AG04449 (cell line): ENCODE data around the gene MINDY3.
A peak's percentile ranks its signal among the peaks of the same experiment; 100 is the strongest.

Source experiments
- CTCF ChIA-PET: fragments of 350-600 bp; formaldehyde crosslinking; extraction: SDS; loops from one replicate; lab custom pipeline; 2021; ENCODE audit warnings: antibody characterized with exemption; lab: Yijun Ruan, JAX
- POLR2A ChIA-PET: fragments of 400-600, 350-600 bp; formaldehyde crosslinking; extraction: SDS; loops from one replicate; lab custom pipeline; 2020; ENCODE audit warnings: antibody characterized with exemption, inconsistent platforms; lab: Yijun Ruan, JAX
- DNase-seq: peaks from one replicate; pipeline ENCODE4 v3.0.0-alpha.2; 2010; ENCODE audit warnings: low read depth, low spot score
- H3K4me3 ChIP-seq: 2 replicates; pipeline ENCODE4 v1.5.1; 2011; ENCODE audit warnings: low read depth, mild to moderate bottlenecking, control low read depth, low read length
- TF ChIP-seq, protein P1 (sequence below): IDR thresholded peaks from one replicate; pipeline ENCODE4 v1.5.1; 2011; ENCODE audit warnings: mild to moderate bottlenecking, moderate library complexity, low read length, control low read depth, inconsistent platforms; ENCODE audit not compliant: insufficient read depth; ENCODE audit errors: missing control alignments

The MINDY3 gene

DNA sequence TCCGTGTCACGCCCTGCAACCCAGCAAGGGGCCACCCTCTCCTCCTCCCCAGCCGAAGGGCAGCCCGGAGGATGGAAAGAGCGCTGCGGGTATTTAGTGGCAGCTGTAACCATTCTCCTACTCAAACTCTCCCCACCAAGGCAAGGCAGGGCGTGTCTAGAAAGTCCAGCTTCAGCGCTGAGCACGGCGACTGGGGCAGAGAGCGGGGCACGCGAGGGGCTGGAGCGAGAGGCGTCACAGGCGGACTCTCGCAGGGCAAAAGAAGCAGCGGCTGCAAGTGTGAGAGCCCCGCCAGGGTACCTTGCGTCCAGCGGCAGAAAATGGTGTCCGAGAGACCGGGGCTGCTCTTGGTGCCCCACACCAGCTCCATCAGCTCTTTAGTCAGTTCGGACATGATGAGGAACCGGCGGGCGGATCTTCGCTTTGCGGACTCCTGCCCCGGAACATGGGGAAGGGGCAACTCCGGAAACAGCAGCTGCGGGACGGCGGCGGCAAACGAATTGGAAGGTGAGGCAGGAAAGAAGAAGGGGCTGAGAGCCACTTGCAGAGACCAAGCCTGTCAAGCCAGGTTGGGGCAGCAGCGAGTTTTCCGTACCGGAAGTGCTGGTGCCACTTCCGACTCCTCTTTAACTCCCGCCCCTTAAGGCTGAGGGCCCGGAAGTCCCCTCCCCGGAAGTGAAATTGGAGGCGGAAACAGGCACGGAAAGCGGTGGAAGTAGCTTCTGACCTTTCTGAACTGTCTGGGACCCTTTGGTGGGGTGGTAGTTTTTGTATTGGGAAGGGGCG is at the start of gene MINDY3:
TSS of gene MINDY3 (minus strand) at position 602 of the 786 bp plus-strand sequence. CDS start at position 394, 208 bp downstream.
- TF ChIP-seq, protein P1, sequence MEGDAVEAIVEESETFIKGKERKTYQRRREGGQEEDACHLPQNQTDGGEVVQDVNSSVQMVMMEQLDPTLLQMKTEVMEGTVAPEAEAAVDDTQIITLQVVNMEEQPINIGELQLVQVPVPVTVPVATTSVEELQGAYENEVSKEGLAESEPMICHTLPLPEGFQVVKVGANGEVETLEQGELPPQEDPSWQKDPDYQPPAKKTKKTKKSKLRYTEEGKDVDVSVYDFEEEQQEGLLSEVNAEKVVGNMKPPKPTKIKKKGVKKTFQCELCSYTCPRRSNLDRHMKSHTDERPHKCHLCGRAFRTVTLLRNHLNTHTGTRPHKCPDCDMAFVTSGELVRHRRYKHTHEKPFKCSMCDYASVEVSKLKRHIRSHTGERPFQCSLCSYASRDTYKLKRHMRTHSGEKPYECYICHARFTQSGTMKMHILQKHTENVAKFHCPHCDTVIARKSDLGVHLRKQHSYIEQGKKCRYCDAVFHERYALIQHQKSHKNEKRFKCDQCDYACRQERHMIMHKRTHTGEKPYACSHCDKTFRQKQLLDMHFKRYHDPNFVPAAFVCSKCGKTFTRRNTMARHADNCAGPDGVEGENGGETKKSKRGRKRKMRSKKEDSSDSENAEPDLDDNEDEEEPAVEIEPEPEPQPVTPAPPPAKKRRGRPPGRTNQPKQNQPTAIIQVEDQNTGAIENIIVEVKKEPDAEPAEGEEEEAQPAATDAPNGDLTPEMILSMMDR = no peak
- peak; percentile 5 for DNase-seq
- H3K4me3 ChIP-seq = peak within 1 kb of the TSS; percentile 83
- POLR2A ChIA-PET = no interaction called here
- CTCF ChIA-PET = interaction anchor here (0.9 kb wide), 2 partner anchors 19 to 44 kb away, joined by 4 to 5 read pairs; no protein-coding TSS in a partner anchor

GRCh38 chr10:15901889-15902288 is 41.6 kb upstream of the MINDY3 start:
- POLR2A ChIA-PET = no interaction called here

GRCh38 chr10:15898046-15898445 is 37.7 kb upstream of the MINDY3 start:
- no peak overlapping the region for H3K4me3 ChIP-seq
- ChIA-PET POLR2A (no interaction called here), CTCF (no interaction called here)
- DNase-seq = no peak
- TF ChIP-seq, protein P1 = no peak

More at GRCh38 chr10:15901889-15902288, 41.6 kb upstream of the MINDY3 start:
- CTCF ChIA-PET = interaction anchor here (0.7 to 3.7 kb wide), 29 partner anchors 9 to 915 kb away, joined by 3 to 34 read pairs (median 4); partner anchors contain the start of genes PTER and RSU1
- H3K4me3 ChIP-seq = no peak overlapping the region
- TF ChIP-seq, protein P1 = no peak
- no peak for DNase-seq

- TF ChIP-seq, protein P1 = no peak
- DNase-seq = no peak
- no peak overlapping the region for H3K4me3 ChIP-seq
- ChIA-PET POLR2A (no interaction called here), CTCF (interaction anchor here (1.2 kb wide), 1 partner anchor 879 kb away, joined by 3 read pairs; no protein-coding TSS in a partner anchor)
These were observed 37.0 kb upstream of the MINDY3 start for GRCh38 chr10:15897287-15897686.

- TF ChIP-seq, protein P1 = no peak
- ChIA-PET POLR2A (no interaction called here), CTCF (interaction anchor here (1.2 kb wide), 1 partner anchor 880 kb away, joined by 3 read pairs; no protein-coding TSS in a partner anchor)
- no peak overlapping the region for H3K4me3 ChIP-seq
- DNase-seq = no peak
These were observed 36.3 kb upstream of the MINDY3 start for GRCh38 chr10:15896654-15897053.

DNA sequence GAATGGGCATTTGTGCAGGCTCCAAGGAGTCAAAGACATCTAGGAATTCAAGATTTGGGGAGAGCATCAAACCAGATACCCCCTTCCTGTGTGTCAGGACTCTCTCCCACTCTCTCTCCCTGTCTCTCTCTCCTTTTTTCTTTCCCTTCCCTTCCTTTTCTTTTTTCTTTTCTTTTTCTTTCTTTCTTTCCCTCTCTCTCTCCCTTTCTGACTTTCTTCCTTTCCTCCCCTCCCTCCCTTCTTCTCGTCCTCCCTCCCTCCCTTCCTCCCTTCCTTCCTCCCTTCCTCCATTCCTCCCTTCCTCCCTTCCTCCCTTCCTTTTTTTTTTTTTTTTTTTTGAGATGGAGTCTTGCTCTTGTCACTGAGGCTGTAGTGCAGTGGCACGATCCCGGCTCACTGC is 24.1 kb upstream of the MINDY3 start:
- POLR2A ChIA-PET = no interaction called here
- TF ChIP-seq, protein P1 = no peak
- CTCF ChIA-PET = interaction anchor here (0.8 kb wide), 1 partner anchor 18 kb away, joined by 3 read pairs; no protein-coding TSS in a partner anchor
- no peak for DNase-seq
- no peak overlapping the region for H3K4me3 ChIP-seq
